GM19193 (cell line): Measurements from ENCODE around the gene MAPK7.

ENCODE experiments used
- POLR2A ChIP-seq: IDR thresholded peaks from 4 replicates; pipeline ENCODE4 v1.6.1; 2011; ENCODE audit not compliant: insufficient read depth, insufficient read length; ENCODE audit errors: extremely low read depth

Gene MAPK7

GRCh38 chr17:19378416-19379360 lies at the start of gene MAPK7:
Gene MAPK7, plus strand, starts transcription at chr17:19378498. Its CDS starts 403 bp downstream, at chr17:19378901.
- no peak for TF ChIP-seq POLR2A

- TF ChIP-seq POLR2A = no peak
These were observed 49.2 kb upstream of the MAPK7 start for GRCh38 chr17:19329136-19329535.

GRCh38 chr17:19329839-19330238 lies 48.5 kb upstream of the MAPK7 start:
- no peak for TF ChIP-seq POLR2A

- TF ChIP-seq POLR2A = no peak
These were observed 48.0 kb upstream of the MAPK7 start for GRCh38 chr17:19330271-19330670.

GRCh38 chr17:19331134-19331533 lies 47.2 kb upstream of the MAPK7 start:
- no peak for TF ChIP-seq POLR2A

- TF ChIP-seq POLR2A = no peak
These were observed 46.6 kb upstream of the MAPK7 start for GRCh38 chr17:19331543-19332245.

- TF ChIP-seq POLR2A = no peak
These were observed 45.7 kb upstream of the MAPK7 start for GRCh38 chr17:19332371-19333131.

GRCh38 chr17:19333132-19333440 lies 45.2 kb upstream of the MAPK7 start:
- TF ChIP-seq POLR2A = no peak

GRCh38 chr17:19333736-19334290 lies 44.5 kb upstream of the MAPK7 start:
- no peak for TF ChIP-seq POLR2A

- TF ChIP-seq POLR2A = no peak
These were observed 44.0 kb upstream of the MAPK7 start for GRCh38 chr17:19334331-19334730.

GRCh38 chr17:19335951-19336631 lies 42.2 kb upstream of the MAPK7 start:
- no peak for TF ChIP-seq POLR2A

- TF ChIP-seq POLR2A = no peak
These were observed 41.2 kb upstream of the MAPK7 start for GRCh38 chr17:19336938-19337711.

- no peak for TF ChIP-seq POLR2A
These were observed 40.6 kb upstream of the MAPK7 start for GRCh38 chr17:19337712-19338023.
